GM12865 (cell line): ENCODE measurements around the gene TSPAN14.
"Not testable (repeated sequence)": the region's sequence is repeated elsewhere in the genome, so short reads cannot be mapped to it uniquely, and the experiment has no call there.

Source experiments
- DNase-seq: peaks from one replicate; pipeline ENCODE4 v3.0.0; 2010; ENCODE audit warnings: low read depth
- H3K4me3 ChIP-seq: 2 replicates; pipeline ENCODE4 v1.5.1; 2011; ENCODE audit warnings: mild to moderate bottlenecking, low read depth, low read length, control low read depth
- CTCF ChIP-seq: IDR thresholded peaks from 2 replicates; pipeline ENCODE4 v1.5.1; 2011; ENCODE audit warnings: low read length, control low read depth, low read depth, inconsistent platforms; ENCODE audit not compliant: insufficient read depth; ENCODE audit errors: missing control alignments

TSPAN14 gene

GRCh38 chr10:80473692-80474596, 19.8 kb downstream of the TSPAN14 start:
- no peak for DNase-seq
- no peak for TF ChIP-seq CTCF
- H3K4me3 ChIP-seq = no peak overlapping the region

- DNase-seq = no peak
- H3K4me3 ChIP-seq = no peak overlapping the region
- TF ChIP-seq CTCF = no peak
Measured at GRCh38 chr10:80474597-80474910, 20.4 kb downstream of the TSPAN14 start.

- DNase-seq = no peak
Measured at GRCh38 chr10:80474941-80475340, 20.8 kb downstream of the TSPAN14 start.

GRCh38 chr10:80475641-80476040, 21.5 kb downstream of the TSPAN14 start:
- DNase-seq = not testable (repeated sequence)

More at GRCh38 chr10:80474941-80475340, 20.8 kb downstream of the TSPAN14 start:
- no peak overlapping the region for H3K4me3 ChIP-seq
- no peak for TF ChIP-seq CTCF

GRCh38 chr10:80476685-80477084, 22.6 kb downstream of the TSPAN14 start:
- no peak overlapping the region for H3K4me3 ChIP-seq
- DNase-seq = no peak
- TF ChIP-seq CTCF = no peak

More at GRCh38 chr10:80475641-80476040, 21.5 kb downstream of the TSPAN14 start:
- not testable (repeated sequence) for H3K4me3 ChIP-seq

- no peak for DNase-seq
- no peak for TF ChIP-seq CTCF
- no peak overlapping the region for H3K4me3 ChIP-seq
Measured at GRCh38 chr10:80477813-80478212, 23.7 kb downstream of the TSPAN14 start.

GRCh38 chr10:80480373-80480772, 26.3 kb downstream of the TSPAN14 start:
- not testable (repeated sequence) for H3K4me3 ChIP-seq, DNase-seq

- no peak for TF ChIP-seq CTCF
- H3K4me3 ChIP-seq = no peak overlapping the region
- no peak for DNase-seq
Measured at GRCh38 chr10:80480852-80481251, 26.7 kb downstream of the TSPAN14 start.
